Trophoblast cell (in vitro differentiated cells and primary cell): Measurements from ENCODE around the gene SCAF4.

ENCODE experiments used
- DNase-seq, 2 donors: peaks; one replicate each; pipeline ENCODE4 v3.0.0-alpha.2; 2016
- H2AFZ ChIP-seq: 2 replicates; pipeline ENCODE4 v1.6.1; 2013; ENCODE audit warnings: low read length, moderate library complexity, mild to moderate bottlenecking; ENCODE audit not compliant: insufficient read depth, poor library complexity
- H2AK5ac ChIP-seq: 2 replicates; pipeline ENCODE4 v1.6.1; 2013; ENCODE audit warnings: mild to moderate bottlenecking, low read length
- H2BK120ac ChIP-seq: 2 replicates; pipeline ENCODE4 v1.6.1; 2013; ENCODE audit warnings: low read length, mild to moderate bottlenecking, moderate library complexity; ENCODE audit not compliant: insufficient read depth, poor library complexity
- H2BK12ac ChIP-seq: 2 replicates; pipeline ENCODE4 v1.6.1; 2013; ENCODE audit warnings: mild to moderate bottlenecking, low read length, moderate library complexity
- H2BK5ac ChIP-seq: 2 replicates; pipeline ENCODE4 v1.6.1; 2013; ENCODE audit warnings: low read length, low read depth, moderate library complexity, mild to moderate bottlenecking; ENCODE audit not compliant: poor library complexity
- H3K14ac ChIP-seq: 2 replicates; pipeline ENCODE4 v1.6.1; 2013; ENCODE audit warnings: mild to moderate bottlenecking, low read length
- H3K18ac ChIP-seq: 2 replicates; pipeline ENCODE4 v1.6.1; 2013; ENCODE audit warnings: mild to moderate bottlenecking, low read length
- H3K23ac ChIP-seq: 2 replicates; pipeline ENCODE4 v1.6.1; 2013; ENCODE audit warnings: low read length
- H3K27ac ChIP-seq: 2 replicates; pipeline ENCODE4 v1.5.1; 2013; ENCODE audit warnings: low read depth, mild to moderate bottlenecking, inconsistent platforms, low read length, moderate library complexity
- H3K27me3 ChIP-seq: 2 replicates; pipeline ENCODE4 v1.6.1; 2013; ENCODE audit warnings: inconsistent platforms, mild to moderate bottlenecking, low read length, moderate library complexity; ENCODE audit not compliant: insufficient read depth
- H3K36me3 ChIP-seq, 2 experiments: 1 replicate in 1 of 2; 2 replicates in 1 of 2; pipeline ENCODE4 v1.6.1; 2013; ENCODE audit warnings: low read length in 2 of 2, mild to moderate bottlenecking in 2 of 2, moderate library complexity in 1 of 2; ENCODE audit not compliant: insufficient read depth in 2 of 2, control insufficient read depth in 1 of 2
- H3K4ac ChIP-seq: 2 replicates; pipeline ENCODE4 v1.6.1; 2013; ENCODE audit warnings: low read depth, mild to moderate bottlenecking, low read length, moderate library complexity
- H3K4me1 ChIP-seq, 2 experiments: 1 replicate in 1 of 2; 2 replicates in 1 of 2; pipeline ENCODE4 v1.6.1; 2013; ENCODE audit warnings: low read length in 2 of 2, mild to moderate bottlenecking in 2 of 2, moderate library complexity in 1 of 2; ENCODE audit not compliant: insufficient read depth in 2 of 2, control insufficient read depth in 1 of 2
- H3K4me2 ChIP-seq: 2 replicates; pipeline ENCODE4 v1.6.1; 2013; ENCODE audit warnings: inconsistent platforms, mild to moderate bottlenecking, low read length, moderate library complexity
- H3K4me3 ChIP-seq: 2 replicates; pipeline ENCODE4 v1.5.1; 2013; ENCODE audit warnings: mild to moderate bottlenecking, low read depth, low read length, inconsistent platforms
- H3K79me1 ChIP-seq: one replicate; pipeline ENCODE4 v1.6.1; 2013; ENCODE audit warnings: low read length
- H3K79me2 ChIP-seq: 2 replicates; pipeline ENCODE4 v1.6.1; 2013; ENCODE audit warnings: low read length, mild to moderate bottlenecking; ENCODE audit not compliant: control insufficient read depth, insufficient read depth, poor library complexity
- H3K9ac ChIP-seq: 2 replicates; pipeline ENCODE4 v1.6.1; 2013; ENCODE audit warnings: mild to moderate bottlenecking, low read length
- H3K9me3 ChIP-seq: 2 replicates; pipeline ENCODE4 v1.6.1; 2013; ENCODE audit warnings: low read depth, mild to moderate bottlenecking, control low read depth, inconsistent platforms, low read length; ENCODE audit not compliant: insufficient read depth
- H4K12ac ChIP-seq: 2 replicates; pipeline ENCODE4 v1.6.1; 2013; ENCODE audit warnings: low read depth, mild to moderate bottlenecking, low read length, moderate library complexity
- H4K8ac ChIP-seq: 2 replicates; pipeline ENCODE4 v1.6.1; 2013; ENCODE audit warnings: low read depth, mild to moderate bottlenecking, low read length, moderate library complexity
- H4K91ac ChIP-seq: one replicate; pipeline ENCODE4 v1.6.1; 2013; ENCODE audit warnings: low read depth, mild to moderate bottlenecking, low read length, moderate library complexity
- WGBS: extraction: QIAGEN DNeasy Blood & Tissue Kit; methylation state at CpG from one replicate; pipeline ENCODE4 v1.1.7; 2013; ENCODE audit warnings: missing lambda C conversion rate; ENCODE audit not compliant: insufficient read length, insufficient coverage; ENCODE audit errors: extremely low coverage; 5-methylcytosine and 5-hydroxymethylcytosine counted together

The SCAF4 gene

GRCh38 chr21:31696424-31696823 is 35.5 kb downstream of the SCAF4 start:
- no peaks in the 10 kb centered on the region for H3K27me3 ChIP-seq
- peaks cover 12 to 22% of the 10 kb centered on the region in 2 experiments for H3K36me3 ChIP-seq
- H4K12ac ChIP-seq = no peak overlapping the region
- no peak overlapping the region for H2BK5ac ChIP-seq
- H2AK5ac ChIP-seq = no peak overlapping the region
- no peak overlapping the region for H2AFZ ChIP-seq
- H2BK12ac ChIP-seq = no peak overlapping the region
- H3K4me3 ChIP-seq = no peak overlapping the region
- DNase-seq = no peak
- no peak overlapping the region for H3K18ac ChIP-seq
- no peaks in the 10 kb centered on the region for H3K79me1 ChIP-seq
- no peak overlapping the region for H3K27ac ChIP-seq
- no peak overlapping the region for H3K23ac ChIP-seq
- H3K9ac ChIP-seq = no peak overlapping the region
- H3K14ac ChIP-seq = no peak overlapping the region
- H3K4me2 ChIP-seq = no peak overlapping the region
- H2BK120ac ChIP-seq = no peak overlapping the region
- H4K8ac ChIP-seq = no peak overlapping the region
- WGBS = no CpG with 5 or more reads among the region's 6 CpGs
- no peaks in the 10 kb centered on the region for H3K9me3 ChIP-seq
- no peaks in the 10 kb centered on the region for H3K79me2 ChIP-seq
- H3K4ac ChIP-seq = no peak overlapping the region
- no peaks in the 10 kb centered on the region for H3K4me1 ChIP-seq
- H4K91ac ChIP-seq = no peak overlapping the region

GRCh38 chr21:31693222-31693621 is 38.7 kb downstream of the SCAF4 start:
- Histone ChIP-seq H3K27ac (no peak overlapping the region), H3K14ac (no peak overlapping the region), H3K79me1 (no peaks in the 10 kb centered on the region), H2BK12ac (no peak overlapping the region), H3K23ac (no peak overlapping the region), H3K4ac (no peak overlapping the region), H3K27me3 (no peaks in the 10 kb centered on the region), H3K36me3 (peaks cover 16 to 27% of the 10 kb centered on the region in 2 experiments), H4K12ac (no peak overlapping the region), H2BK120ac (no peak overlapping the region), H2AFZ (no peak overlapping the region), H2AK5ac (no peak overlapping the region), H3K18ac (no peak overlapping the region), H2BK5ac (no peak overlapping the region), H3K4me1 (no peaks in the 10 kb centered on the region), H3K9ac (no peak overlapping the region), H4K91ac (no peak overlapping the region), H3K9me3 (no peaks in the 10 kb centered on the region), H3K4me2 (no peak overlapping the region), H3K79me2 (no peaks in the 10 kb centered on the region), H3K4me3 (no peak overlapping the region), H4K8ac (no peak overlapping the region)
- no peak for DNase-seq
- no CpG with 5 or more reads among the region's 16 CpGs for WGBS

- no peak overlapping the region for H3K4ac ChIP-seq
- no CpG with 5 or more reads among the region's 5 CpGs for WGBS
- H2BK12ac ChIP-seq = no peak overlapping the region
- no peak overlapping the region for H3K27ac ChIP-seq
- H3K4me2 ChIP-seq = no peak overlapping the region
- no peaks in the 10 kb centered on the region for H3K79me1 ChIP-seq
- no peak overlapping the region for H3K18ac ChIP-seq
- no peaks in the 10 kb centered on the region for H3K79me2 ChIP-seq
- no peak overlapping the region for H3K4me3 ChIP-seq
- H3K23ac ChIP-seq = no peak overlapping the region
- H3K9me3 ChIP-seq = no peaks in the 10 kb centered on the region
- no peak overlapping the region for H4K12ac ChIP-seq
- no peak overlapping the region for H2AFZ ChIP-seq
- no peaks in the 10 kb centered on the region for H3K4me1 ChIP-seq
- H4K91ac ChIP-seq = no peak overlapping the region
- no peak overlapping the region for H4K8ac ChIP-seq
- H2BK5ac ChIP-seq = no peak overlapping the region
- H3K14ac ChIP-seq = no peak overlapping the region
- H3K9ac ChIP-seq = no peak overlapping the region
- H3K27me3 ChIP-seq = no peaks in the 10 kb centered on the region
- H2BK120ac ChIP-seq = no peak overlapping the region
- no peak for DNase-seq
- peaks cover 21 to 40% of the 10 kb centered on the region in 2 experiments for H3K36me3 ChIP-seq
- H2AK5ac ChIP-seq = no peak overlapping the region
Measured at GRCh38 chr21:31688603-31689368, 43.1 kb downstream of the SCAF4 start.

- H2AFZ ChIP-seq = no peak overlapping the region
- H4K8ac ChIP-seq = no peak overlapping the region
- peaks cover 18 to 36% of the 10 kb centered on the region in 2 experiments for H3K36me3 ChIP-seq
- H3K9ac ChIP-seq = no peak overlapping the region
- H2AK5ac ChIP-seq = no peak overlapping the region
- no peaks in the 10 kb centered on the region for H3K79me2 ChIP-seq
- H3K4me3 ChIP-seq = no peak overlapping the region
- no peak overlapping the region for H3K23ac ChIP-seq
- no peak overlapping the region for H3K18ac ChIP-seq
- no peak overlapping the region for H3K27ac ChIP-seq
- WGBS = no CpG with 5 or more reads among the region's 2 CpGs
- no peak overlapping the region for H2BK5ac ChIP-seq
- H3K4ac ChIP-seq = no peak overlapping the region
- H2BK12ac ChIP-seq = no peak overlapping the region
- no peaks in the 10 kb centered on the region for H3K9me3 ChIP-seq
- no peak overlapping the region for H2BK120ac ChIP-seq
- no peak overlapping the region for H4K91ac ChIP-seq
- no peak for DNase-seq
- no peak overlapping the region for H3K14ac ChIP-seq
- no peak overlapping the region for H3K4me2 ChIP-seq
- no peaks in the 10 kb centered on the region for H3K4me1 ChIP-seq
- no peaks in the 10 kb centered on the region for H3K79me1 ChIP-seq
- H3K27me3 ChIP-seq = no peaks in the 10 kb centered on the region
- no peak overlapping the region for H4K12ac ChIP-seq
Measured at GRCh38 chr21:31687108-31687507, 44.8 kb downstream of the SCAF4 start.
